HG02870 (cell line): ENCODE results near the gene EPRS1.

Experiments
- ATAC-seq: cut with Tn5 transposase; IDR thresholded peaks from one replicate; pipeline ENCODE4 v1.9.1; 2021; ENCODE audit warnings: mild to moderate bottlenecking, moderate library complexity; ENCODE audit not compliant: unreplicated experiment

Gene EPRS1

GRCh38 chr1:220046052-220046930, at the start of gene EPRS1:
Gene EPRS1 (minus strand): TSS chr1:220046505. CDS start chr1:220046388, 117 bp downstream.
- ATAC-seq, result peak; percentile 97

- peak; percentile 53 for ATAC-seq
Observed at GRCh38 chr1:220094016-220094911, 48.0 kb upstream of the EPRS1 start, which contains the start of gene IARS2. Gene IARS2 (plus strand): TSS chr1:220094132. CDS start chr1:220094217, 85 bp downstream.

GRCh38 chr1:220093361-220094015, 47.2 kb upstream of the EPRS1 start:
- ATAC-seq, result peak; percentile 1

- no peak for ATAC-seq
Observed at GRCh38 chr1:220092694-220093093, 46.4 kb upstream of the EPRS1 start.

GRCh38 chr1:220089650-220090556, 43.6 kb upstream of the EPRS1 start, which contains the start of gene BPNT1:
Gene BPNT1 (minus strand): TSS chr1:220089788. CDS start chr1:220079846, 9,942 bp downstream.
- ATAC-seq, result peak; percentile 45

GRCh38 chr1:220086261-220086686, 40.0 kb upstream of the EPRS1 start:
- ATAC-seq, result peak; percentile 46

GRCh38 chr1:220084460-220084859, 38.2 kb upstream of the EPRS1 start:
- no peak for ATAC-seq

GRCh38 chr1:220077887-220078286, 31.6 kb upstream of the EPRS1 start:
- no peak for ATAC-seq

GRCh38 chr1:220076861-220077762, 30.8 kb upstream of the EPRS1 start:
- ATAC-seq, result no peak

GRCh38 chr1:220067269-220068204, 21.2 kb upstream of the EPRS1 start:
- no peak for ATAC-seq

- no peak for ATAC-seq
Observed at GRCh38 chr1:220062629-220063028, 16.3 kb upstream of the EPRS1 start.

- ATAC-seq, result no peak
Observed at GRCh38 chr1:220060876-220061275, 14.6 kb upstream of the EPRS1 start.

- no peak for ATAC-seq
Observed at GRCh38 chr1:220056374-220056773, 10.1 kb upstream of the EPRS1 start.

GRCh38 chr1:220045356-220046051, 801 bp downstream of the EPRS1 start:
- no peak for ATAC-seq

- ATAC-seq, result no peak
Observed at GRCh38 chr1:220044678-220045355, 1.5 kb downstream of the EPRS1 start.

GRCh38 chr1:220043646-220044045, 2.7 kb downstream of the EPRS1 start:
- no peak for ATAC-seq
